ENCODE data around the gene TSPAN13.

The TSPAN13 gene

DNA sequence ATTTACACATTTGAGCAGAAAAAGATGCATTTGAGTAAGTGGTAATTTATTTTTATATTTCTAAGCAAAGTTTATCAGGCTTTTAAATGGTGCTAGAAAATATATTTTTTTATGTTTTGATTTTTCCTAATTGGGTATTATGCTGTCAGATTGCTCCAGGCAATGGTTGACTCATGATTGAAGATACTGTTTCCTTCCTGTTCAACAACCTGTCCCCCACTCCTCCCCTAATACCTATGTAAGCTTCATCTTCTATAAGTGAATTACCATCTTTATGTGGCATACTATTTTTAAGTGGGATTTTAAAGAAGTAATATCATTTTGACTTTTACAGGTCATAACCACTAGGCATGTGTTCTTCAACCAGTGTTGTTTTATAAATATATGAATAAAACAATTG is 21.4 kb downstream of the TSPAN13 start:
- no peak overlapping the region for H3K4me3 ChIP-seq (ENCODE audit: low read length)
- TF ChIP-seq ZNF274 (IDR thresholded peaks at IDR 0.05; ENCODE audit: low read depth, low read length): no peak

DNA sequence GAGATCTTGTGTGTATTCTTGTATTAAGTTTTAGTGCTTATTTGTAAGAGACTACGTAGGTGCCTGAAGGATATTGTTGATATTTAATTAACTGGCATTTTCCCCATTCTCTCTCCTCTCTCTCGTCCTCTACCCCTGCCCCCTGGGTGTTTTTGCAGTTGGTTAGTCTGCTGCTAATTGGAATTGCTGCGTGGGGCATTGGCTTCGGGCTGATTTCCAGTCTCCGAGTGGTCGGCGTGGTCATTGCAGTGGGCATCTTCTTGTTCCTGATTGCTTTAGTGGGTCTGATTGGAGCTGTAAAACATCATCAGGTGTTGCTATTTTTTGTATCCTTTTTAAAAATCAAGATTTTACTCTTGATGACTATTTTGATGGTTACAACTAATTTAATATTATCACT is 22.5 kb downstream of the TSPAN13 start:
- TF ChIP-seq ZNF274 (IDR thresholded peaks at IDR 0.05; ENCODE audit: low read depth, low read length): no peak

DNA sequence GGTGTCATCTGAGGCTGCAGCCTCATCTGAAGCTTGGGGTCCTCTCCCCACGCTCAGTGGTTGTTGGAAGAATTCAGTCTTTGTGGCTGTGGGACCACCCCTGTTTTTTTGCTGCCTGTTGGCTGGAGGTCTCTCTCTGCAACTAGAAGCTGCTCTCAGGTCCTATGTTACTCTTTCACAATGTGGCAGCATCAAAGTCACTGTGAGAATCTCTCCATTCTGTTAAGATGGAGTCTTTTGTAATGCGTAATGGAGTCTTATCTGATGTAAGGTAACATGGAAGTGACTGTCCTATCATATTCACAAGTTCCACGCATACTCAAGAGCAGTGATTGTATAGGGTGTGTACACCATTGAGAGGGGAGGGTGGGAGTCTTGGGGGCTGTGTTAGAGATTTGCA is 24.9 kb downstream of the TSPAN13 start:
- no peak overlapping the region for H3K4me3 ChIP-seq (ENCODE audit: low read length)
- TF ChIP-seq ZNF274 (IDR thresholded peaks at IDR 0.05; ENCODE audit: low read depth, low read length): no peak

More for the DNA sequence above, 22.5 kb downstream of the TSPAN13 start:
- no peak overlapping the region for H3K4me3 ChIP-seq (ENCODE audit: low read length)

GRCh38 chr7:16779051-16779450 is 25.5 kb downstream of the TSPAN13 start:
- no peak for TF ChIP-seq ZNF274 (IDR thresholded peaks at IDR 0.05; ENCODE audit: low read depth, low read length)
- H3K4me3 ChIP-seq (ENCODE audit: low read length): no peak overlapping the region

DNA sequence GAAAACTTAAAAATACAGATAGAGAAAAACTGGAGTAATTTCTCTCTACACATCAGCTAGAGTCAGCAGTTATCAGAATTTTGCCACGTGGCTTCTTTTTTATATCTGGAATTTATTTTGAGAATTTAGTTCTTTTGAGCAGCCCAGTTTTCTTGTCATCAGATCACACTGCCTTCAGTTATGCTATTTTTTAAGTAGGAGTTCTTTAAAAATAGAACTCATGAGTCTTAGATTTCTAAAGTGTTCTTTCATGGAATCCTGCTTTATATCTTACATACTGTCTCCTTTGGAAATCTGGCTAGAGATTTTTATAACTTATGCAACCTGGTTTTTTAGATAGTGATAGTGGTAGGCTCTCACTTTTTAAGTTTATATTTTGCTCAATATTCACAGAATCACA is 27.0 kb downstream of the TSPAN13 start:
- TF ChIP-seq ZNF274 (IDR thresholded peaks at IDR 0.05; ENCODE audit: low read depth, low read length): no peak

DNA sequence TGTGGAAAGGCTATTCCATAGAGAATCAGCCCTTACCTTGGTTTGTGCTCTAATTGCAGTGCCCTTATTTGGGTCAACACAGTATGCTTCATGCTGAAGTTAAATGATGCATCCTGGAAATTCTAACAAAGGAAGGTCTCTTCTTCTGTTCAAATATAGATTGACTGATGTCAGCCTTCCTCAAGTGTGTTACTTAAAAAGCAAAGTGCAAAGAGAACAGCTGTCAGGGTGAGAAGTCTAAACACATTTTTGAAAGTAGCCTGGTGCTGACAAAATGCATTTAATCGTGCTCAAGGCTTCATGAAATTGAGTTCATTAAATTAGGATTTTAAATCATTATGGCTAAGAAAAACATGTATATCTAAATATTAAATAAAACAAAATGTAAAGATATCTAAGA is 31.8 kb downstream of the TSPAN13 start:
- no peak for TF ChIP-seq ZNF274 (IDR thresholded peaks at IDR 0.05; ENCODE audit: low read depth, low read length)
- H3K4me3 ChIP-seq (ENCODE audit: low read length): no peak overlapping the region

More for the DNA sequence above, 27.0 kb downstream of the TSPAN13 start:
- H3K4me3 ChIP-seq (ENCODE audit: low read length): no peak overlapping the region

DNA sequence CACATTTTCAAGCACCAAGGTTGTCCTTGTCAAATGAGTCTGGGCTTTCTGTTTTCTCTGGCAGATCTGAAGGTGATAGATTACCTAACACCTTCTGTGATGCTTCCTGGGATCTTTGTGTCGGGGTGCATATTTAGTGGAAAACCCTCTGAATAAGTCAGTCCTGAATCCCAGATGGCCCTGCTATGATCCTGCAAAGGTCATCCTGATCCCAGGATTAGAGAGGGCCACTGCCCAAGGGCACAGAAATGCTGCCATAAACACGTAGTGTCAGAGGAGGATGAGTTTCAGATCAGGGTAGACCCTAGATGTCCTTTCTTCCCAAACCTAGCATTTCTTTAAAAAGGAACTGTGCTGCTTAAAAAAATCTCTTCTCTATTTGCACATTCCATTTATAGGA is 32.3 kb downstream of the TSPAN13 start:
- H3K4me3 ChIP-seq (ENCODE audit: low read length): no peak overlapping the region
- no peak for TF ChIP-seq ZNF274 (IDR thresholded peaks at IDR 0.05; ENCODE audit: low read depth, low read length)

GRCh38 chr7:16786257-16786656 is 32.7 kb downstream of the TSPAN13 start:
- no peak for TF ChIP-seq ZNF274 (IDR thresholded peaks at IDR 0.05; ENCODE audit: low read depth, low read length)
- H3K4me3 ChIP-seq (ENCODE audit: low read length): no peak overlapping the region

DNA sequence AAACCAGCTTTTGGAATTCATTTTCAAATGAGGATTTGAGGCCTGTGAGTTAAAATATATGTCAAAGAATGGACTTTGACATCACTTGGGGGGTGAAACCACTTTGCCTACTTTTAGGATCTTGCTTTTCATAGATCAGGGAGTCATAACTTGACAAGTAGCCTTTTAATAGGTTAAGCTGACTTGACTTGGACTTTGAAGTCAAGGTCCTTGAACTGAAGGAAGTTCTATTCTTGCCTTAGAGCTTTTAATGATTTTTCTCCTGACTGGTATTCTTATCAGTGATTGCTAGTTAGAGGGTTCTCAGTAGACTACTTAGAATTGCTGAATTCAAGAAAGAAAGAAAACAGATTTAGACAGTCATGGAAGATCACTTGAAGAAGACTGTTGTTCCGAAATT is 33.6 kb downstream of the TSPAN13 start:
- no peak overlapping the region for H3K4me3 ChIP-seq (ENCODE audit: low read length)
- no peak for TF ChIP-seq ZNF274 (IDR thresholded peaks at IDR 0.05; ENCODE audit: low read depth, low read length)

DNA sequence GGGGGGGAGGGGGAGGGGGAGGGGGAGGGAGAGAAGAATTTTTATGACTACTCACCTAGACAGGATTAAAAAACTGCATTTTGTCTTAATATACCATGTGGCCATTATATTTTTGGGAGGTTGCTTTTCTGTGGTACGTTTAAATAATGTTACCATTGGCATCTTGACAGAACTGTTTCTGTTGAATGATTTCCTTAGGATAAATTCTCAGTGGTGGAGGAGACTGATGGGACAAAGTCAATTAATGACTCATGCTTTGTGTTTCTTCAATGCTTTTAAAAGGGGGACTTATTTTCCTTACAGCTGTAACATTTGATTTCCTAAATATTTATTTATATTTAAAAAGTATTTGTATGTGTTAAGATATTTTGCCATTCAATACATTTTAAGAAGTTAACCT is 37.5 kb downstream of the TSPAN13 start:
- H3K4me3 ChIP-seq (ENCODE audit: low read length): no peak overlapping the region
- no peak for TF ChIP-seq ZNF274 (IDR thresholded peaks at IDR 0.05; ENCODE audit: low read depth, low read length)

DNA sequence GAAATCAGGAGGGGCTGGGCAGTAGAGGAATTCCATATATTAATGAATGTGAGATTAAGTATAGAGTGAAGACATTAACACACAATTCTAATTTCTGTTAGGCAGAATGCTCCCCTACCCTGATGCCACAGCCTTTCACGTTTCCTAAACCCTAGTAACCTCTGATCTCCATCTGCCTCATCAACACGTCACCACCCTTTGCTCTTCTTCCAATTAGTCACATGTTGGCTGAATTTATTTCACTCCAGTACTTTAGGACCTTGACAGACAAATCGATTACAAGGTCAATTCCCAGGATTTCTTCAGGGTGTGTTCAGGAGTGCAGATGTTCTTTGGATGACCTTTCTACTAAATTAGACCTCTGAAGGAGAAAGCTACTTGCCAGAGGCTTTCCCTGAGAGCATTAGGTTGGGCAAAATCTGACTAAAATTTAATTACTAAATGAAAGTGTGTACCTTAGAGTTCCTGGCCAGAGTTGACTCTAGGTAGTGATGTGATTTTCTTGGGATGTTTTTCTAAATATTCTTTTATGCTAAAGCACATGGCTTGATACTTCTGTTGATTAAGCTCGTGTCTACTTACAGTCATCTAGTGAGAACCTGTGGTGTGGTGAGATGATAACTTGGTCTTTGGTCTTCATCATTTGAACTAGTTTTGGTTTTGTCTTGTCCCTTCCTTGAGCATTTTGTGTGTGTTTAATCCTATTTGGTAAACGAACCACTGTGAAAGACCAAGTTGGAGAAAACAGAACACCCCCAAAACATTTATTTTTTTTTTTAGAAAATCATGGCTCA is 38.5 kb downstream of the TSPAN13 start:
- TF ChIP-seq ZNF274 (IDR thresholded peaks at IDR 0.05; ENCODE audit: low read depth, low read length): no peak

DNA sequence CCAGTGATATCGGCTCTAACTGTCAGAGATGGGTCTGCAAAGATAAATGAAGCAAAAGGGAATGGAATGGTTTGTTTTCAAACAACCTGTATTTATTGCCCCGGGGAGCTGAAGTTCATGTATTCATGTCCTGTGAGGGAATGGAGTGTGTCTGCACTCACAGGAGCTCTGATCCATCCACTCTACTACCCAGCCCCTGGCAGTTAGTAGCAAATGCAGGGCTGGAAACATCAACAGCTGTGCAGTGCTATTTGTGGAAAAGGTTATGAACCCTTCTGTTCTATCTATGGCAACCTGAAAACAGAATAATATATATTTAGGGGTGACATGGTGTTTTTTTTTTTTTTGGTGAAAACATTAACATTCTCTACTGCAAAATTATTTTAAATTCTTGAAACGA is 41.4 kb downstream of the TSPAN13 start:
- TF ChIP-seq ZNF274 (IDR thresholded peaks at IDR 0.05; ENCODE audit: low read depth, low read length): no peak

More for the DNA sequence above, 38.5 kb downstream of the TSPAN13 start:
- no peak overlapping the region for H3K4me3 ChIP-seq (ENCODE audit: low read length)

GRCh38 chr7:16795624-16796023 is 42.1 kb downstream of the TSPAN13 start:
- no peak overlapping the region for H3K4me3 ChIP-seq (ENCODE audit: low read length)
- TF ChIP-seq ZNF274 (IDR thresholded peaks at IDR 0.05; ENCODE audit: low read depth, low read length): no peak

More for the DNA sequence above, 41.4 kb downstream of the TSPAN13 start:
- no peak overlapping the region for H3K4me3 ChIP-seq (ENCODE audit: low read length)

GRCh38 chr7:16801111-16801542 is 47.6 kb downstream of the TSPAN13 start:
- no peak for TF ChIP-seq ZNF274 (IDR thresholded peaks at IDR 0.05; ENCODE audit: low read depth, low read length)
- no peak overlapping the region for H3K4me3 ChIP-seq (ENCODE audit: low read length)

DNA sequence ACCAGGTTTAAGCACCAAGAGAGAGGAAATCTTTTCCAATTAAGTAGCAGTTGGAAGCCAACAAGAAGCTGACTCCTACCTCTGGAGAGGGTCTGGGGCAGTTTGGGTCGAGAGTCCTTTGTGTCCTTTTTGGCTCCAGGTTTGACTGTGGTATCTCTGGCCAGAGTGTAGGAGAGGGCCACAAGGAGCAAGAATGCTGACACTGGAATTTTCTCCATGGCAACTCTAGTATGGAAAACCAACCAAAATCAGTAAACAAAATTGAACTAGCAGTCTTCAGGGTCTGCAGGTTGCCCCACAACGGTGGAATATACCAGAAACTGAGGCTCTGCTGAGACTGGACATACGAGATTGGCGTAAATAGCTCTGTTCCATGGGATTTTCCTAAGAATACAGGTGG is 48.0 kb downstream of the TSPAN13 start:
- no peak for TF ChIP-seq ZNF274 (IDR thresholded peaks at IDR 0.05; ENCODE audit: low read depth, low read length)
- H3K4me3 ChIP-seq (ENCODE audit: low read length): no peak overlapping the region

- no peak overlapping the region for H3K4me3 ChIP-seq (ENCODE audit: low read length)
- TF ChIP-seq ZNF274 (IDR thresholded peaks at IDR 0.05; ENCODE audit: low read depth, low read length): no peak
These were observed 49.6 kb downstream of the TSPAN13 start for GRCh38 chr7:16803125-16803524.
